ENCODE data around the gene MMS19. TPM values are rescaled to one million over a fixed set of nuclear protein-coding genes. Genes with fewer than 3 reads are reported as not detected.

The MMS19 gene
- total RNA-seq, 3 donors from 2014 or later (not counting 1 experiment from before 2014, with no cell fraction given) = 53.8 to 68.4 (median 61.7) TPM

- H3K4me1 Mint-ChIP-seq = no peaks in the 10 kb centered on the region
- no peaks in the 10 kb centered on the region for H3K9me3 Mint-ChIP-seq
- DNase-seq = no peak
- no peak overlapping the region for H3K4me3 Mint-ChIP-seq
- no peak overlapping the region for H3K27ac Mint-ChIP-seq
- 92% methylated on average over 8 of the region's 8 CpGs for WGBS (ENCODE audit: insufficient coverage)
- H3K27me3 Mint-ChIP-seq (ENCODE audit: low read depth in 2 of 2) = peaks cover 0 to 18% of the 10 kb centered on the region in 2 donors
- no peak overlapping the region for H3K27ac ChIP-seq (ENCODE audit: low read length)
- no peaks in the 10 kb centered on the region for H3K27me3 ChIP-seq (ENCODE audit: control insufficient read depth, insufficient read depth, low read length)
- H3K4me1 ChIP-seq (ENCODE audit: control insufficient read depth, insufficient read depth, low read length) = no peaks in the 10 kb centered on the region
- no peaks in the 10 kb centered on the region for H3K9me3 ChIP-seq (ENCODE audit: control insufficient read depth, insufficient read depth, low read length)
- TF ChIP-seq CTCF (IDR thresholded peaks at IDR 0.05) = no peak
- ATAC-seq = no peak
- H3K36me3 ChIP-seq (ENCODE audit: control insufficient read depth, insufficient read depth, low read length) = no peaks in the 10 kb centered on the region
- H3K4me3 ChIP-seq (ENCODE audit: low read length) = no peak overlapping the region
- intact Hi-C loops (cut with micrococcal nuclease) = no loop called here
- no peaks in the 10 kb centered on the region for H3K36me3 Mint-ChIP-seq
These were observed 24.7 kb upstream of the MMS19 start for GRCh38 chr10:97522937-97523336.

- Mint-ChIP-seq H3K9me3 (no peaks in the 10 kb centered on the region), H3K4me1 (peaks cover 0 to 1% of the 10 kb centered on the region in 2 donors), H3K27ac (no peak overlapping the region), H3K36me3 (no peaks in the 10 kb centered on the region), H3K4me3 (no peak overlapping the region), H3K27me3 (ENCODE audit: low read depth in 2 of 2) (peaks cover 0 to 20% of the 10 kb centered on the region in 2 donors)
- no peaks in the 10 kb centered on the region for H3K9me3 ChIP-seq (ENCODE audit: control insufficient read depth, insufficient read depth, low read length)
- H3K27me3 ChIP-seq (ENCODE audit: control insufficient read depth, insufficient read depth, low read length) = no peaks in the 10 kb centered on the region
- 87% methylated on average over 6 of the region's 6 CpGs for WGBS (ENCODE audit: insufficient coverage)
- DNase-seq = no peak
- H3K4me1 ChIP-seq (ENCODE audit: control insufficient read depth, insufficient read depth, low read length) = no peaks in the 10 kb centered on the region
- no peak overlapping the region for H3K4me3 ChIP-seq (ENCODE audit: low read length)
- TF ChIP-seq CTCF (IDR thresholded peaks at IDR 0.05) = no peak
- H3K36me3 ChIP-seq (ENCODE audit: control insufficient read depth, insufficient read depth, low read length) = no peaks in the 10 kb centered on the region
- no peak overlapping the region for H3K27ac ChIP-seq (ENCODE audit: low read length)
- no peak for ATAC-seq
- intact Hi-C loops (cut with micrococcal nuclease) = no loop called here
These were observed 23.8 kb upstream of the MMS19 start for GRCh38 chr10:97522071-97522470.

GRCh38 chr10:97520978-97521761, 22.9 kb upstream of the MMS19 start:
- no peaks in the 10 kb centered on the region for H3K9me3 ChIP-seq (ENCODE audit: control insufficient read depth, insufficient read depth, low read length)
- intact Hi-C loops (cut with micrococcal nuclease) = no loop called here
- H3K9me3 Mint-ChIP-seq = no peaks in the 10 kb centered on the region

More at GRCh38 chr10:97520978-97521761, 22.9 kb upstream of the MMS19 start:
- Mint-ChIP-seq H3K27ac (no peak overlapping the region), H3K27me3 (ENCODE audit: low read depth in 2 of 2) (peaks cover 0 to 24% of the 10 kb centered on the region in 2 donors), H3K4me1 (peaks cover 0 to 4% of the 10 kb centered on the region in 2 donors), H3K36me3 (no peaks in the 10 kb centered on the region), H3K4me3 (no peak overlapping the region)
- ATAC-seq (no peak), DNase-seq (no peak)
- TF ChIP-seq CTCF (IDR thresholded peaks at IDR 0.05) = no peak
- no peaks in the 10 kb centered on the region for H3K4me1 ChIP-seq (ENCODE audit: control insufficient read depth, insufficient read depth, low read length)
- no peaks in the 10 kb centered on the region for H3K27me3 ChIP-seq (ENCODE audit: control insufficient read depth, insufficient read depth, low read length)
- no peak overlapping the region for H3K27ac ChIP-seq (ENCODE audit: low read length)
- no peak overlapping the region for H3K4me3 ChIP-seq (ENCODE audit: low read length)
- WGBS (ENCODE audit: insufficient coverage) = 85% methylated on average over 11 of the region's 11 CpGs
- no peaks in the 10 kb centered on the region for H3K36me3 ChIP-seq (ENCODE audit: control insufficient read depth, insufficient read depth, low read length)

All from natural killer cell (primary cell).